Kasumi-1 (cell line): ENCODE measurements around the gene ICAM5.

Experiments
- DNase-seq, 2 experiments: peaks; one replicate each; lab custom pipeline; 2025; lab: John Stamatoyannopoulos, UW

Gene ICAM5

GRCh38 chr19:10344780-10345179 lies 55.0 kb downstream of the ICAM5 start:
- DNase-seq, result no peak
